OCI-LY3 (cell line): ENCODE measurements around the gene RGS6.
A peak's percentile ranks its signal among the peaks of the same experiment; 100 is the strongest.

ENCODE experiments used
- H2AFZ ChIP-seq: fragments of 200-600, 300-600 bp; shearing (Covaris generic); 2 replicates; pipeline ENCODE4 v1.6.0; 2014; ENCODE audit warnings: antibody characterized with exemption, low read depth, low read length
- H3K27ac ChIP-seq: fragments of 200-600, 300-600 bp; sonication (generic); 2 replicates; pipeline ENCODE4 v1.5.1; 2014; ENCODE audit warnings: mild to moderate bottlenecking, low read length, moderate library complexity, mixed read lengths
- H3K27me3 ChIP-seq: fragments of 200-600, 300-600 bp; sonication (generic); 2 replicates; pipeline ENCODE4 v1.6.1; 2014; ENCODE audit warnings: low read depth, low read length, mixed read lengths
- H3K36me3 ChIP-seq: fragments of 200-600, 300-600 bp; sonication (generic); replicated peaks from 2 replicates; pipeline ENCODE3; 2014; ENCODE audit warnings: low read depth, low read length, mixed read lengths
- H3K4me1 ChIP-seq: fragments of 300-600, 200-600 bp; sonication (generic); 2 replicates; pipeline ENCODE4 v1.6.1; 2014; ENCODE audit warnings: low read length, mixed read lengths
- H3K4me2 ChIP-seq: fragments of 200-600, 300-600 bp; sonication (generic); 2 replicates; pipeline ENCODE4 v1.6.1; 2014; ENCODE audit warnings: low read length, mixed read lengths
- H3K4me3 ChIP-seq: fragments of 300-600, 200-600 bp; sonication (generic); 2 replicates; pipeline ENCODE4 v1.5.1; 2014; ENCODE audit warnings: antibody characterized with exemption, mild to moderate bottlenecking, low read length, moderate library complexity
- H3K79me2 ChIP-seq: fragments of 300-600, 200-600 bp; shearing (Covaris generic); 2 replicates; pipeline ENCODE4 v1.6.1; 2014; ENCODE audit warnings: mild to moderate bottlenecking, low read length, mixed read lengths
- H3K9ac ChIP-seq: fragments of 300-600, 200-600 bp; shearing (Covaris generic); 2 replicates; pipeline ENCODE4 v1.6.0; 2014; ENCODE audit warnings: mild to moderate bottlenecking, low read length, moderate library complexity
- H3K9me3 ChIP-seq: fragments of 200-600, 300-600 bp; shearing (Covaris generic); 2 replicates; pipeline ENCODE4 v1.6.1; 2014; ENCODE audit warnings: low read length, mixed read lengths; ENCODE audit not compliant: insufficient read depth
- H4K20me1 ChIP-seq: fragments of 200-600, 300-600 bp; sonication (generic); 2 replicates; pipeline ENCODE4 v1.6.1; 2016; ENCODE audit warnings: low read length, mixed read lengths; ENCODE audit not compliant: insufficient read depth
- CTCF ChIP-seq: fragments of 200-600, 300-600 bp; sonication (generic); IDR thresholded peaks from 2 replicates; pipeline ENCODE4 v1.5.1; 2014; ENCODE audit warnings: antibody characterized with exemption, low read length, low read depth
- EZH2phosphoT487 ChIP-seq: fragments of 200-600 bp; shearing (Covaris generic); IDR thresholded peaks from 2 replicates; pipeline ENCODE4 v1.6.1; 2018; ENCODE audit warnings: antibody characterized with exemption, mixed run types, low read depth

RGS6 gene

GRCh38 chr14:72383865-72384264 lies 451.6 kb downstream of the RGS6 start:
- no peaks in the 10 kb centered on the region for H3K4me1 ChIP-seq
- peak overlapping the region; percentile 34; the same call in 1 of the 2 replicates for H3K4me3 ChIP-seq
- TF ChIP-seq EZH2phosphoT487: no peak
- no peak for TF ChIP-seq CTCF
- no peaks in the 10 kb centered on the region for H3K9me3 ChIP-seq
- H3K27ac ChIP-seq: no peak overlapping the region
- H3K79me2 ChIP-seq: no peaks in the 10 kb centered on the region
- H4K20me1 ChIP-seq: no peaks in the 10 kb centered on the region
- H3K4me2 ChIP-seq: peak overlapping the region; percentile 6
- peaks cover 29% of the 10 kb centered on the region; the same call in 1 of the 2 replicates for H3K27me3 ChIP-seq
- no peak overlapping the region for H3K9ac ChIP-seq
- H3K36me3 ChIP-seq: no peaks in the 10 kb centered on the region
- H2AFZ ChIP-seq: 0 out of 2 replicates have a peak overlapping the region, but pooled peaks have one; percentile 35

GRCh38 chr14:72387726-72388125 lies 455.5 kb downstream of the RGS6 start:
- no peak overlapping the region for H3K4me2 ChIP-seq
- H3K4me3 ChIP-seq: no peak overlapping the region
- no peaks in the 10 kb centered on the region for H3K9me3 ChIP-seq
- H4K20me1 ChIP-seq: no peaks in the 10 kb centered on the region
- no peak overlapping the region for H3K9ac ChIP-seq
- TF ChIP-seq EZH2phosphoT487: no peak
- no peaks in the 10 kb centered on the region for H3K36me3 ChIP-seq
- no peaks in the 10 kb centered on the region for H3K4me1 ChIP-seq
- H3K27me3 ChIP-seq: peaks cover 12% of the 10 kb centered on the region
- no peak overlapping the region for H3K27ac ChIP-seq
- no peaks in the 10 kb centered on the region for H3K79me2 ChIP-seq
- no peak overlapping the region for H2AFZ ChIP-seq

GRCh38 chr14:72389200-72389599 lies 457.0 kb downstream of the RGS6 start:
- Histone ChIP-seq H3K27me3 (peaks cover 7% of the 10 kb centered on the region), H4K20me1 (no peaks in the 10 kb centered on the region), H3K9me3 (no peaks in the 10 kb centered on the region), H2AFZ (no peak overlapping the region), H3K4me3 (no peak overlapping the region), H3K27ac (no peak overlapping the region), H3K4me2 (no peak overlapping the region), H3K4me1 (no peaks in the 10 kb centered on the region), H3K79me2 (no peaks in the 10 kb centered on the region), H3K36me3 (no peaks in the 10 kb centered on the region), H3K9ac (no peak overlapping the region)
- TF ChIP-seq EZH2phosphoT487 (no peak), CTCF (no peak)

- no peak overlapping the region for H3K27ac ChIP-seq
- no peaks in the 10 kb centered on the region for H4K20me1 ChIP-seq
- no peak overlapping the region for H3K4me3 ChIP-seq
- peaks cover 15% of the 10 kb centered on the region for H3K27me3 ChIP-seq
- H2AFZ ChIP-seq: no peak overlapping the region
- H3K4me1 ChIP-seq: no peaks in the 10 kb centered on the region
- no peaks in the 10 kb centered on the region for H3K79me2 ChIP-seq
- no peak for TF ChIP-seq EZH2phosphoT487
- TF ChIP-seq CTCF: no peak
- H3K4me2 ChIP-seq: no peak overlapping the region
- no peak overlapping the region for H3K9ac ChIP-seq
- no peaks in the 10 kb centered on the region for H3K9me3 ChIP-seq
- H3K36me3 ChIP-seq: no peaks in the 10 kb centered on the region
These were observed 468.9 kb downstream of the RGS6 start for GRCh38 chr14:72401101-72401625.
